GM23338 (cell line): ENCODE data around the gene FILIP1L. TPM values are rescaled to one million over a fixed set of nuclear protein-coding genes. Genes with fewer than 3 reads are reported as not detected.

Source experiments
- ATAC-seq: fragments of 200-7000 bp; cut with Tn5 transposase; 3 replicates; pipeline ENCODE4 v1.9.1; 2020
- DNase-seq: peaks from one replicate; pipeline ENCODE4 v3.0.0-alpha.2; 2015; ENCODE audit warnings: low spot score
- H2AFZ ChIP-seq: fragments of 200-600 bp; sonication (generic); 2 replicates; pipeline ENCODE4 v1.8.0; 2016; ENCODE audit warnings: antibody characterized with exemption, mild to moderate bottlenecking, moderate library complexity
- H3F3A ChIP-seq: fragments of 200-600 bp; sonication (generic); replicated peaks from 2 replicates; pipeline ENCODE4 v1.8.0; 2017; ENCODE audit warnings: antibody characterized with exemption, mixed run types, low read depth
- H3K27ac ChIP-seq: fragments of 200-600 bp; sonication (generic); 2 replicates; pipeline ENCODE4 v1.6.1; 2016; ENCODE audit warnings: low read depth
- H3K27me3 ChIP-seq: fragments of 200-600 bp; sonication (generic); 2 replicates; pipeline ENCODE4 v1.8.0; 2016; ENCODE audit warnings: mild to moderate bottlenecking, mixed run types, moderate library complexity; ENCODE audit not compliant: insufficient read depth
- H3K36me3 ChIP-seq: fragments of 200-600 bp; sonication (generic); 2 replicates; pipeline ENCODE4 v1.8.0; 2016; ENCODE audit warnings: mild to moderate bottlenecking; ENCODE audit not compliant: insufficient read depth
- H3K4me1 ChIP-seq: fragments of 200-600 bp; sonication (generic); 2 replicates; pipeline ENCODE4 v1.8.0; 2016; ENCODE audit warnings: mild to moderate bottlenecking, moderate library complexity; ENCODE audit not compliant: insufficient read depth
- H3K4me2 ChIP-seq: fragments of 200-600 bp; sonication (generic); 2 replicates; pipeline ENCODE4 v1.7.1; 2017; ENCODE audit warnings: mixed run types
- H3K4me3 ChIP-seq: fragments of 200-600 bp; sonication (generic); 2 replicates; pipeline ENCODE4 v1.6.1; 2016; ENCODE audit warnings: mixed run types
- H3K79me2 ChIP-seq: fragments of 200-600 bp; sonication (generic); replicated peaks from 2 replicates; pipeline ENCODE4 v1.8.0; 2017; ENCODE audit warnings: mild to moderate bottlenecking; ENCODE audit not compliant: insufficient read depth
- H3K9me2 ChIP-seq: fragments of 200-600 bp; sonication (generic); 2 replicates; pipeline ENCODE4 v1.8.0; 2017; ENCODE audit not compliant: insufficient read depth
- H4K20me1 ChIP-seq: fragments of 200-600 bp; sonication (generic); replicated peaks from 2 replicates; pipeline ENCODE4 v1.8.0; 2017; ENCODE audit warnings: mild to moderate bottlenecking; ENCODE audit not compliant: insufficient read depth
- H3K27ac Mint-ChIP-seq: 2 replicates; pipeline ENCODE4 v1.8.0; 2020; ENCODE audit warnings: inconsistent platforms, mild to moderate bottlenecking, moderate library complexity, mixed read lengths
- H3K27me3 Mint-ChIP-seq: 3 replicates; pipeline ENCODE4 v1.8.0; 2022; ENCODE audit warnings: low read depth, mild to moderate bottlenecking, moderate library complexity, mixed read lengths, inconsistent platforms; ENCODE audit not compliant: insufficient read depth, poor library complexity
- H3K36me3 Mint-ChIP-seq: 3 replicates; pipeline ENCODE4 v1.8.0; 2021; ENCODE audit warnings: low read depth, mild to moderate bottlenecking, inconsistent platforms, moderate library complexity, mixed read lengths
- H3K4me1 Mint-ChIP-seq: 3 replicates; pipeline ENCODE4 v1.8.0; 2020; ENCODE audit warnings: mild to moderate bottlenecking, inconsistent platforms, mixed read lengths
- H3K4me3 Mint-ChIP-seq: 3 replicates; pipeline ENCODE4 v1.8.0; 2021; ENCODE audit warnings: moderate library complexity, mild to moderate bottlenecking, inconsistent platforms, mixed read lengths
- H3K9me3 Mint-ChIP-seq: 3 replicates; pipeline ENCODE4 v1.8.0; 2020; ENCODE audit warnings: moderate library complexity, mild to moderate bottlenecking, inconsistent platforms, mixed read lengths
- CREB1 ChIP-seq: fragments of 250-450 bp; sonication (Bioruptor Pico); IDR thresholded peaks from 2 replicates; pipeline ENCODE4 v1.5.0; 2020; ENCODE audit warnings: low read depth, mild to moderate bottlenecking, moderate library complexity
- ETS1 ChIP-seq: IDR thresholded peaks from 2 replicates; pipeline ENCODE4 v1.6.1; 2016; ENCODE audit warnings: antibody characterized with exemption
- EZH2 ChIP-seq: fragments of 200-600 bp; sonication (generic); IDR thresholded peaks from one replicate; pipeline ENCODE4 v1.8.0; 2017; ENCODE audit warnings: antibody characterized with exemption, mild to moderate bottlenecking, low read depth; ENCODE audit not compliant: unreplicated experiment
- EZH2phosphoT487 ChIP-seq: fragments of 200-600 bp; sonication (generic); IDR thresholded peaks from one replicate; pipeline ENCODE4 v1.8.1; 2018; ENCODE audit warnings: antibody characterized with exemption; ENCODE audit not compliant: unreplicated experiment
- JUNB ChIP-seq: IDR thresholded peaks from one replicate; pipeline ENCODE4 v1.6.1; 2016; ENCODE audit warnings: antibody characterized with exemption; ENCODE audit not compliant: unreplicated experiment
- NANOG ChIP-seq: IDR thresholded peaks from 2 replicates; pipeline ENCODE4 v1.6.1; 2016; ENCODE audit warnings: antibody characterized with exemption, borderline replicate concordance
- POLR2AphosphoS5 ChIP-seq: IDR thresholded peaks from 2 replicates; pipeline ENCODE4 v1.6.1; 2016; ENCODE audit warnings: antibody characterized with exemption, low read depth
- REST ChIP-seq: IDR thresholded peaks from one replicate; pipeline ENCODE4 v1.6.1; 2018; ENCODE audit warnings: antibody characterized with exemption; ENCODE audit not compliant: unreplicated experiment
- STAT1 ChIP-seq: IDR thresholded peaks from one replicate; pipeline ENCODE4 v1.6.1; 2016; ENCODE audit warnings: antibody characterized with exemption; ENCODE audit not compliant: unreplicated experiment
- ZNF114 ChIP-seq: fragments of 250-450 bp; sonication (Bioruptor Pico); IDR thresholded peaks from 2 replicates; pipeline ENCODE4 v1.5.0; 2020; ENCODE audit warnings: mild to moderate bottlenecking, moderate library complexity
- ZNF331 ChIP-seq: fragments of 250-450 bp; sonication (Bioruptor Pico); IDR thresholded peaks from 2 replicates; pipeline ENCODE4 v1.5.0; 2020; ENCODE audit warnings: low read depth, mild to moderate bottlenecking, moderate library complexity
- polyA plus RNA-seq: library from polyadenylated mRNA; unstranded; fragments of >200 nt; fragmentation: Nextera tagmentation; extraction: Ambion mirVana; gene quantifications from 2 replicates; pipeline ENCODE4 v1.2.1, GENCODE V29; 2016
- total RNA-seq: library from RNA; depleted of rRNA; stranded (reverse); fragments of >200 nt; shearing (Covaris generic); gene quantifications from 2 replicates; pipeline ENCODE4 v1.2.3, GENCODE V29; 2014
- TF ChIP-seq, protein P1 (sequence below), 2 experiments: fragments of 200-600 bp in 1 of 2; sonication (generic) in 1 of 2; conservative IDR thresholded peaks; 2 replicates each; pipeline versions ENCODE4 v1.5.1 to v1.6.1; 2016 to 2017; ENCODE audit warnings: antibody characterized with exemption in 2 of 2, low read depth in 2 of 2, mild to moderate bottlenecking in 2 of 2, moderate library complexity in 1 of 2

FILIP1L gene
- total and polyA plus RNA-seq, 2 experiments from 2014 or later, result 1.6 TPM; not detected in 1

DNA sequence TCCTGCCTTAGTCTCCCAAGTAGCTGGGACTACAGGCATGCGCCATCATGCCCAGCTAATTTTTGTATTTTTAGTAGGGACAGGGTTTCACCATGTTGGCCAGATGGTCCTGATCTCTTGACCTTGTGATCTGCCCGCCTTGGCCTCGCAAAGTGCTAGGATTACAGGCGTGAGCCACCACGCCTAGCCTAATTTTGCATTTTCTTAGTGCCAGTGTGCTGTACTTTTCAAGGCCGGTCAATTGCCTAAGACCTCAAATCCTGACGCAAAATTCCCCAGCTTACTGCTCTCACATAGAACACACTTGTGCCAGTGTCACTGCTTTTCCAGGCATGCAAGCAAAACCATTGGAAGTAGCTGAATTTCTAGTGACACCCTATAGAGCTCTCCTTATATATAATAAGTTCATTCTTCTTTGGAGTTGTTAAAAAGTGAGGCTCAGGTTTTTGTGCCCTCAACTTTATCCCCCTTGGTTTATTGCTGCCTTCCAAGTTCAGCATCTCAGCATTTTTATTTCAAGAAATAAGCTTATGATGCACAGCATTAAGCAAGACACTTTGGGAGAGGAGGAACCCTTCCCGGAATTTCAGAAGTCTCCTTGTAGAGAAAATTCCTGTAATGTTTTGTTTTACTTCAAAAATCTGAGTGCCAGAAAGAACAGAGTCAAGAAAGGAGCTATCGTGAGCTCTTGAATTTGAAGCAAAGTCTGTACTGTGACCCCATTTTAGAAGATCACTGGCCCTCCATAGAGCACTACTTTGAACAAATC is 93.2 kb downstream of the FILIP1L start (continued):
- TF ChIP-seq ETS1 (no peak), ZNF114 (CRISPR knock-in tag) (no peak), EZH2 (no peak), EZH2phosphoT487 (no peak), NANOG (no peak), CREB1 (no peak), POLR2AphosphoS5 (no peak)
- TF ChIP-seq, protein P1, sequence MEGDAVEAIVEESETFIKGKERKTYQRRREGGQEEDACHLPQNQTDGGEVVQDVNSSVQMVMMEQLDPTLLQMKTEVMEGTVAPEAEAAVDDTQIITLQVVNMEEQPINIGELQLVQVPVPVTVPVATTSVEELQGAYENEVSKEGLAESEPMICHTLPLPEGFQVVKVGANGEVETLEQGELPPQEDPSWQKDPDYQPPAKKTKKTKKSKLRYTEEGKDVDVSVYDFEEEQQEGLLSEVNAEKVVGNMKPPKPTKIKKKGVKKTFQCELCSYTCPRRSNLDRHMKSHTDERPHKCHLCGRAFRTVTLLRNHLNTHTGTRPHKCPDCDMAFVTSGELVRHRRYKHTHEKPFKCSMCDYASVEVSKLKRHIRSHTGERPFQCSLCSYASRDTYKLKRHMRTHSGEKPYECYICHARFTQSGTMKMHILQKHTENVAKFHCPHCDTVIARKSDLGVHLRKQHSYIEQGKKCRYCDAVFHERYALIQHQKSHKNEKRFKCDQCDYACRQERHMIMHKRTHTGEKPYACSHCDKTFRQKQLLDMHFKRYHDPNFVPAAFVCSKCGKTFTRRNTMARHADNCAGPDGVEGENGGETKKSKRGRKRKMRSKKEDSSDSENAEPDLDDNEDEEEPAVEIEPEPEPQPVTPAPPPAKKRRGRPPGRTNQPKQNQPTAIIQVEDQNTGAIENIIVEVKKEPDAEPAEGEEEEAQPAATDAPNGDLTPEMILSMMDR (conservative IDR thresholded peaks at IDR 0.05; ENCODE audit: low read depth in 2 of 2), result no peak

DNA sequence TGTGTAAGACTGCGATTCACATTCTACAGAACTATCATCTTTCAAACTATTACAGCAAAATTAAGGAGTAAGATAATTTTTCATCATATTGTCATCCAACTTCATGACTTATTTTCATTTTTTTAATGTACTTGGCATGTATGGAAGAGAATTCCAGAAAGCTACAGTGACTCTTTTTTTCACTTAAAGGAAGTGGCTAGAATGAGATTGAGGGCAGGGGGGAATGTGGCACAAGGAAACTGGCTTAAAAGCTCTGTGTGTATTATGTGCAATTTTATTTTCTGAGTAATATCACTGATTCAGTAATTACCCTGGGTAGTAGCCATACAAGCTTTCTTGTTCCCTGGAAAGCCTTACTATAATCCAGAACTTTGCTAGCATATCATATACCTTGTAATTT is 94.6 kb downstream of the FILIP1L start:
- no peak overlapping the region for H2AFZ ChIP-seq
- peaks cover 5% of the 10 kb centered on the region; the same call in 2 of the 3 replicates for H3K36me3 Mint-ChIP-seq
- no peak overlapping the region for H3K27ac ChIP-seq
- DNase-seq, result no peak
- no peaks in the 10 kb centered on the region for H3K27me3 Mint-ChIP-seq
- H3K4me3 ChIP-seq, result no peak overlapping the region
- no peaks in the 10 kb centered on the region for H3K79me2 ChIP-seq
- no peak overlapping the region for H3K27ac Mint-ChIP-seq
- H3K4me3 Mint-ChIP-seq, result no peak overlapping the region
- peaks cover 14% of the 10 kb centered on the region for H3K4me1 ChIP-seq
- H3K36me3 ChIP-seq, result no peaks in the 10 kb centered on the region
- no peaks in the 10 kb centered on the region for H4K20me1 ChIP-seq
- H3K9me3 Mint-ChIP-seq, result peaks cover 5% of the 10 kb centered on the region; the same call in 1 of the 3 replicates
- no peaks in the 10 kb centered on the region for H3K27me3 ChIP-seq
- no peak for ATAC-seq
- H3K9me2 ChIP-seq, result no peaks in the 10 kb centered on the region
- H3K4me1 Mint-ChIP-seq, result peaks cover 12% of the 10 kb centered on the region
- H3F3A ChIP-seq, result no peaks in the 10 kb centered on the region
- H3K4me2 ChIP-seq, result no peak overlapping the region
- no peak for TF ChIP-seq JUNB
- no peak for TF ChIP-seq REST
- TF ChIP-seq EZH2, result no peak
- TF ChIP-seq ZNF331, result no peak
- TF ChIP-seq STAT1, result no peak
- no peak for TF ChIP-seq POLR2AphosphoS5
- TF ChIP-seq, protein P1 (conservative IDR thresholded peaks at IDR 0.05; ENCODE audit: low read depth in 2 of 2), result no peak
- TF ChIP-seq ZNF114 (CRISPR knock-in tag), result no peak
